Cerebellar nuclear complex (tissue), 1 donor: ENCODE data around the gene PRDM2.

ENCODE experiments used
- DNase-seq, 2 experiments: peaks; one replicate each; lab custom pipeline; 2025; lab: John Stamatoyannopoulos, UW

Gene PRDM2

GRCh38 chr1:13851726-13852125 is 151.7 kb downstream of the PRDM2 start:
- no peak for DNase-seq

GRCh38 chr1:13855554-13855953 is 155.6 kb downstream of the PRDM2 start:
- DNase-seq = no peak

- DNase-seq = no peak
These were observed 160.0 kb downstream of the PRDM2 start for GRCh38 chr1:13860031-13860430.

GRCh38 chr1:13864760-13865159 is 164.8 kb downstream of the PRDM2 start:
- no peak for DNase-seq

GRCh38 chr1:13865851-13866250 is 165.9 kb downstream of the PRDM2 start:
- no peak for DNase-seq

GRCh38 chr1:13867603-13868002 is 167.6 kb downstream of the PRDM2 start:
- DNase-seq = no peak

- no peak for DNase-seq
These were observed 169.3 kb downstream of the PRDM2 start for GRCh38 chr1:13869172-13869797.

- no peak for DNase-seq
These were observed 171.4 kb downstream of the PRDM2 start for GRCh38 chr1:13871413-13871812.

- DNase-seq = no peak
These were observed 171.9 kb downstream of the PRDM2 start for GRCh38 chr1:13871886-13872285.

- no peak for DNase-seq
These were observed 173.0 kb downstream of the PRDM2 start for GRCh38 chr1:13873032-13873431.
